Measurements from ENCODE around the gene TCTA. TPM values are rescaled to one million over a fixed set of nuclear protein-coding genes. Genes with fewer than 3 reads are reported as not detected.

TCTA gene
- total RNA-seq, 1 donor from 2014 or later = 38.8 TPM

DNA sequence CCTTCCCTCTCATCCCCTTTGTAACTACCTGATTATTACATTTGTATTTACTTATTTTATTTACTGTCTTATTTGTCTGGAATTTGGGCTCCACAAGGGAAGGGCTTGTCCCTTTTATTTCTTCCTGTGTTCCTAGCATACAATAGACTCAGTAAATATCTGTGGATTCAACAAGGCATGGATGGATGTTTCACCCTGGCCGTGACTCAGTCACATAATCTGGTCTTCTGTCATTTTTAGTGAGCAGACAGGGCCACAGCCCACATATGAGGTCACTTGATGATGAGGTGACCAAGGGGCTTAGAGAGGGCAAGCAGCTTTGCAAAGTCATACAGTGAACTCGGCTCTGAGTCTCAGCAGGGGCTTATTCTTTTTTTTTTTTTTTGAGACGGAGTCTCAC is 50.0 kb downstream of the TCTA start:
- TF ChIP-seq, protein P1, sequence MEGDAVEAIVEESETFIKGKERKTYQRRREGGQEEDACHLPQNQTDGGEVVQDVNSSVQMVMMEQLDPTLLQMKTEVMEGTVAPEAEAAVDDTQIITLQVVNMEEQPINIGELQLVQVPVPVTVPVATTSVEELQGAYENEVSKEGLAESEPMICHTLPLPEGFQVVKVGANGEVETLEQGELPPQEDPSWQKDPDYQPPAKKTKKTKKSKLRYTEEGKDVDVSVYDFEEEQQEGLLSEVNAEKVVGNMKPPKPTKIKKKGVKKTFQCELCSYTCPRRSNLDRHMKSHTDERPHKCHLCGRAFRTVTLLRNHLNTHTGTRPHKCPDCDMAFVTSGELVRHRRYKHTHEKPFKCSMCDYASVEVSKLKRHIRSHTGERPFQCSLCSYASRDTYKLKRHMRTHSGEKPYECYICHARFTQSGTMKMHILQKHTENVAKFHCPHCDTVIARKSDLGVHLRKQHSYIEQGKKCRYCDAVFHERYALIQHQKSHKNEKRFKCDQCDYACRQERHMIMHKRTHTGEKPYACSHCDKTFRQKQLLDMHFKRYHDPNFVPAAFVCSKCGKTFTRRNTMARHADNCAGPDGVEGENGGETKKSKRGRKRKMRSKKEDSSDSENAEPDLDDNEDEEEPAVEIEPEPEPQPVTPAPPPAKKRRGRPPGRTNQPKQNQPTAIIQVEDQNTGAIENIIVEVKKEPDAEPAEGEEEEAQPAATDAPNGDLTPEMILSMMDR (IDR thresholded peaks at IDR 0.05) = no peak
- H3K27ac ChIP-seq = peak overlapping the region; percentile 49
- peaks cover 15% of the 10 kb centered on the region for H3K4me1 ChIP-seq
- H3K9me3 ChIP-seq = no peaks in the 10 kb centered on the region
- intact Hi-C loops (cut with DNase I) = no loop called here
- no peaks in the 10 kb centered on the region for H3K27me3 ChIP-seq (ENCODE audit: low read depth)
- H3K36me3 ChIP-seq = no peaks in the 10 kb centered on the region
- DNase-seq = no peak
- no peak overlapping the region for H3K4me3 ChIP-seq
- no peak for ATAC-seq

GRCh38 chr3:49465270-49466034 is 53.2 kb downstream of the TCTA start:
- TF ChIP-seq, protein P1 (IDR thresholded peaks at IDR 0.05) = no peak
- Histone ChIP-seq H3K27me3 (ENCODE audit: low read depth) (no peaks in the 10 kb centered on the region), H3K27ac (peak overlapping the region; percentile 5), H3K9me3 (no peaks in the 10 kb centered on the region), H3K4me3 (no peak overlapping the region), H3K36me3 (no peaks in the 10 kb centered on the region), H3K4me1 (peaks cover 33% of the 10 kb centered on the region)
- DNase-seq = peak; percentile 75
- no peak for ATAC-seq
- intact Hi-C loops (cut with DNase I) = no loop called here

Other genes starting within 250 kb of the TCTA start
- gene CCDC71, start 246.1 kb upstream of the TCTA start, total RNA-seq = 23.4 TPM
- 34.8 TPM for gene KLHDC8B, start 240.8 kb upstream of the TCTA start, total RNA-seq
- gene C3orf62, start 135.2 kb upstream of the TCTA start, total RNA-seq = 10.0 TPM
- 71.3 TPM for gene USP4, start 72.4 kb upstream of the TCTA start, total RNA-seq
- 450 TPM for gene GPX1, start 54.1 kb upstream of the TCTA start, total RNA-seq
- gene RHOA, start 447 bp upstream of the TCTA start, total RNA-seq = 601 TPM
- gene AMT, start 10.1 kb downstream of the TCTA start, total RNA-seq = 8.4 TPM
- gene NICN1, start 16.9 kb downstream of the TCTA start, total RNA-seq = 22.1 TPM
- 71.5 TPM for gene DAG1, start 57.8 kb downstream of the TCTA start, total RNA-seq
- gene BSN, start 142.1 kb downstream of the TCTA start, total RNA-seq = 0.35 TPM